COLO668 (cell line): ENCODE measurements around the gene SLC39A8.
"Not testable (repeated sequence)": the region's sequence is repeated elsewhere in the genome, so short reads cannot be mapped to it uniquely, and the experiment has no call there.

Experiments
- DNase-seq: peaks from one replicate; lab custom pipeline; 2025; ENCODE audit not compliant: unreplicated experiment; lab: John Stamatoyannopoulos, UW

The SLC39A8 gene

GRCh38 chr4:102243296-102243695 lies 102.0 kb downstream of the SLC39A8 start:
- DNase-seq: not testable (repeated sequence)

- DNase-seq: no peak
Measured at GRCh38 chr4:102234243-102234838, 110.9 kb downstream of the SLC39A8 start.

GRCh38 chr4:102230194-102230593 lies 115.1 kb downstream of the SLC39A8 start:
- DNase-seq: no peak

- DNase-seq: no peak
Measured at GRCh38 chr4:102227388-102227787, 117.9 kb downstream of the SLC39A8 start.

- DNase-seq: no peak
Measured at GRCh38 chr4:102223461-102223860, 121.8 kb downstream of the SLC39A8 start.

GRCh38 chr4:102222838-102223409 lies 122.4 kb downstream of the SLC39A8 start:
- DNase-seq: no peak

- DNase-seq: peak; percentile 9
Measured at GRCh38 chr4:102219129-102219528, 126.2 kb downstream of the SLC39A8 start.

GRCh38 chr4:102218656-102219055 lies 126.6 kb downstream of the SLC39A8 start:
- DNase-seq: no peak

GRCh38 chr4:102217775-102218355 lies 127.4 kb downstream of the SLC39A8 start:
- no peak for DNase-seq

- no peak for DNase-seq
Measured at GRCh38 chr4:102217345-102217744, 127.9 kb downstream of the SLC39A8 start.

- no peak for DNase-seq
Measured at GRCh38 chr4:102216666-102217065, 128.6 kb downstream of the SLC39A8 start.

GRCh38 chr4:102213031-102213430 lies 132.3 kb downstream of the SLC39A8 start:
- no peak for DNase-seq
